Right cardiac atrium (tissue), 5 donors: ENCODE measurements around the gene PLEKHM2. TPM values are rescaled to one million over a fixed set of nuclear protein-coding genes. Genes with fewer than 3 reads are reported as not detected.

ENCODE experiments used
- ATAC-seq, 2 donors: fragments of 200-7000 bp; cut with Tn5 transposase; one replicate each; pipeline versions ENCODE4 v1.8.0 to v1.9.1; 2020; ENCODE audit warnings: moderate library complexity in 2 of 2, mild to moderate bottlenecking in 1 of 2
- DNase-seq, 3 donors: peaks; one replicate each; pipeline ENCODE4 v3.0.0-alpha.2; 2020
- H3K27ac ChIP-seq: one replicate; pipeline ENCODE4 v1.5.1; 2013; ENCODE audit warnings: mild to moderate bottlenecking, low read length, control low read depth, moderate library complexity
- H3K27me3 ChIP-seq: one replicate; pipeline ENCODE4 v1.6.1; 2013; ENCODE audit not compliant: control insufficient read depth, insufficient read depth
- H3K4me1 ChIP-seq: one replicate; pipeline ENCODE4 v1.6.1; 2013; ENCODE audit warnings: low read length; ENCODE audit not compliant: control insufficient read depth, insufficient read depth
- H3K4me3 ChIP-seq: one replicate; pipeline ENCODE4 v1.5.1; 2013; ENCODE audit warnings: low read length, control low read depth
- H3K9me3 ChIP-seq: one replicate; pipeline ENCODE4 v1.6.1; 2013; ENCODE audit warnings: low read length; ENCODE audit not compliant: control insufficient read depth
- WGBS: extraction: QIAGEN DNeasy Blood & Tissue Kit; methylation state at CpG from one replicate; pipeline ENCODE4 v1.1.7; 2013; 5-methylcytosine and 5-hydroxymethylcytosine counted together
- intact Hi-C, 4 donors: fragments of 100-400 bp; cut with DNase I; formaldehyde crosslinking; loops; one replicate each; pipeline versions ENCODE4 v1.11.0 to v1.14.0; 2022 to 2023
- polyA plus RNA-seq: library from polyadenylated mRNA; stranded (reverse); fragments of 200-250 nt; gene quantifications from one replicate; pipeline ENCODE4 v1.2.3, GENCODE V29; 2013
- total RNA-seq, 4 donors: library from RNA; stranded (reverse); fragmentation: NEBNext Ultra II Directional; extraction: Animal tissue kit (Norgen Biotek cat#: 25700); gene quantifications; one replicate each; pipeline ENCODE4 v1.2.1, GENCODE V29; 2021
- donor health status: healthy with polysubstance abuse.
- donor health status: DM: no; HTN: yes; CAD: no.
- donor health status: DM: no; HTN: no; CAD: no.
- donor health status: DM: no; HTN: yes; CAD: no; lungs with severe emphysema.
- donor health status: DM: yes; HTN: yes; CAD: no.

Gene PLEKHM2
- total and polyA plus RNA-seq, 5 donors, result 71.8 to 85.1 (median 73.4) TPM

DNA sequence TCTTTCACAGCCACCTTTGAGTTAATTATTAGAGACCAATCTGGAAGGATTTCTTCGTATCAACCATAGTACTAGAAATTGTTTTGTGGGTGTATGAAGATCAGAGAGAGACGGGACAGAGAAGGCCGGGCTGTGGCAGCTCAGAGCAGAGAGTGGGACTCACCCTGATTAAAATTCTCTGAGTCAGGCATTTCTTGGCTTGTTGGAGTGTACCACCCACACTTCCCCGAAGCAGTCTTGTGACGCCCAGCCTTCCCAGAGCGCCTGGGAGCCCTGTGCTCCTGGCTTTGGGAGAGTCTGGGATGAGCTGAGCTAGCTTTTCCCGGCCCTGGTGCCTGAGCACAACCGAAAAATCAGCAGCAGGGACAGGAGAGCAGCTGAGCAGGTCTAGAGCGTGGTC is 19.4 kb downstream of the PLEKHM2 start:
- Histone ChIP-seq H3K4me1 (peaks cover 17% of the 10 kb centered on the region), H3K4me3 (no peak overlapping the region), H3K27ac (peak overlapping the region; percentile 86), H3K9me3 (no peaks in the 10 kb centered on the region), H3K27me3 (no peaks in the 10 kb centered on the region)
- DNase-seq (peak; percentile 89 to 93 (median 89)), ATAC-seq (peak; percentile 95 to 98)
- WGBS, result 11% methylated on average over 9 of the region's 9 CpGs
- intact Hi-C loops, result no loop called here

DNA sequence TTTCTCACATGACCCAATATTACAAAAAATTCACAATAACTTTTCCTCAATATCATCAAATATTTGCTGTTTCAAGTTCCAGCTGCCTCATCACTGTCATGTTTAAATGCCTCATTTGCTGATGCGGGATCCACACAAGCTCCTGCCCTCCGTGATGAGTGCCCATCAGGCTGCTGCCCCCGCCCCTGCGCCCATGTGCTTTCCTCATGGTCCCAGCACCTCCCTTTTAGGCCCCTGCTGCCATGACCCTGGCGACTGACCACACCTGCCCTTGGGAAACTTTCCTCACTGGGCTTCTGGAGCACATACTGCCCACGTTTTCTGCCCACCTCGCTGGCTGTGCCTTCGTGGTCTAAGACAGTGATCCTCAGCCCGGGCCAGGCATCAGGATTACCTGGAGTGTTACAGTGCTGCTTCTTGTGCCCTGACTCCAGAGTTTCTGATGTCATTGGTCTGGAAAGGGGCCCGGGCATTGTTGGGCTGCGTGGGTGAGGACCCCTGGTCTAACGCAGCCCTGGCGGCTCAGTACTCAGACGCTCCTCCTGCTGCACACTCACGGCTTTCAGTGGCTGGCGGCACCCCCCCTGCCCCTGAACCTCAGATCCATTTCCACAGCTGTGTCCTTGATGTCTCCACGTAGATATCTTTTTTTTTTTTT is 20.5 kb downstream of the PLEKHM2 start:
- intact Hi-C loops, result no loop called here
- WGBS, result 83% methylated on average over 17 of the region's 17 CpGs
- ATAC-seq, result no peak

DNA sequence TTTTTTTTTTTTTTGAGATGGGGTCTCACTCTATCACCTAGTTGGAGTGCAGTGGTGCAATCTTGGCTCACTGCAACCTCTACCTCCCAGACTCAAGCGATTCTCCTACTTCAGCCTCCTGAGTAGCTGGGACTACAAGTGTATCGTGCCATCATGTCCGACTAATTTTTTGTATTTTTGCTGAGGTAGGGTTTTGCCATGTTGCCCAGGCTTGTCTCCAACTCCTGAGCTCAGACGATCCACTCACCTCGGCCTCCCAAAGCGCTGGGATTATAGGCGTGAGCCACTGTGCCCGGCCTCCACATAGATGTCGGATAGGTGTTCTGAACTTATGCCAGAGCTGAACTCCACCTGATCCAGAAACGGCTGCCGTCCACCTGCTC is 21.1 kb downstream of the PLEKHM2 start:
- no peak overlapping the region for H3K4me3 ChIP-seq
- intact Hi-C loops, result no loop called here
- no peaks in the 10 kb centered on the region for H3K27me3 ChIP-seq
- no peak overlapping the region for H3K27ac ChIP-seq
- 93% methylated on average over 11 of the region's 11 CpGs for WGBS
- H3K9me3 ChIP-seq, result no peaks in the 10 kb centered on the region
- DNase-seq, result peak in 1 of 3 donors; percentile 35
- peaks cover 16% of the 10 kb centered on the region for H3K4me1 ChIP-seq
- no peak for ATAC-seq

More for the DNA sequence above, 20.5 kb downstream of the PLEKHM2 start:
- Histone ChIP-seq H3K4me1 (peaks cover 17% of the 10 kb centered on the region), H3K27me3 (no peaks in the 10 kb centered on the region), H3K4me3 (no peak overlapping the region), H3K9me3 (no peaks in the 10 kb centered on the region), H3K27ac (peak overlapping the region; percentile 2)
- peak in 1 of 3 donors; percentile 48 for DNase-seq

DNA sequence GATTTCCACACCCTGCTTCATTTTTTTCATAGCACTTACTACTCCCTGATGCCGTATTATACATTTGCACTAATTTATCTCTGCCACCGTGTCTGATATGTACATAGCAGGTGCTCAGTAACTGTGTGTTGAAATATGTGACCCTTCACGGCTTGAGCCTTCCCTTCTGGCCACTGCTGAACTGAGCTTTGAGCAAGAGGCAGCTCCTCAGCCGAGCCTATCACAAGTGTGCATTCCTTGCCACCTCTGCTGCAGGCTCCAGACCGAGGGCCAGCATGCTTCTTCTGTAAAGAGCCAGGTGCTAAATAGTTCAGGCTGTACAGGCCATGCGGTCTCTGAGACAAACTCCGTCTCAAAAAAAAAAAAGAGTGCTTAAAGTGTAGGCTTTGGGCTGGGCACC is 22.6 kb downstream of the PLEKHM2 start:
- intact Hi-C loops, result no loop called here
- no peak overlapping the region for H3K27ac ChIP-seq
- no peaks in the 10 kb centered on the region for H3K27me3 ChIP-seq
- peaks cover 15% of the 10 kb centered on the region for H3K4me1 ChIP-seq
- H3K9me3 ChIP-seq, result no peaks in the 10 kb centered on the region
- no peak overlapping the region for H3K4me3 ChIP-seq
- WGBS, result 64% methylated on average over 7 of the region's 7 CpGs
- DNase-seq (peak in 1 of 3 donors; percentile 34), ATAC-seq (no peak)

DNA sequence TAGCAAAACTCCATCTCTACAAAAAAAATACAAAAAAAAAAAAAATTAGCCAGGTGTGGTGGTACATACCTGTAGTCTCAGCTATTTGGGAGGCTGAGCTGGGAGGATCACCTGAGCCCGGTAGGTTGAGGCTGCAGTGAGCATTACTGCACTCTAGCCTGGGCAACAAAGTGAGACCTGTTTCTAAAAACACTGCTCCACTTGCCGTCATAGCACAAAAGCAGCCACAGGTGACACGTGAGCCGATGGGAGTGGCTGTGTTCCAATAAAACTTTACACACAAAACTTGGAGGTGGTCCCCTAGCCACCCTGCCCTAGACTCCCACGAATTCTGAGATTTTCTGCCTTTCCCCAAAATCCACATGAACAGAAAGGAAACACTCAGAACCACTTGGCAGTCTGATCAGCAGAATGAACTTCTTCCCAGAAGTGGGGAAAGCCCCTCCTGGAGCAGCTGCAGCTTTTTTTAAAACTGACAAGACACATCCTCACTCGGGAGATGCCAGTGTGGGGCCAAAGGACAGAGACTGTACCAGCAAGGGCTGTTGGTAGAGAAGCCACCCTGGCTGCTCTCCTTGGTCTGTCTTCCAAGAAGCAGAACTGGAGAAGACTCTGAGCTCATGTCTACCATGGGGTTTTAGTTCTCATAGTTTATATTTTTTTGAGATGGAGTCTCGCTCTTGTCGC is 23.3 kb downstream of the PLEKHM2 start:
- ATAC-seq, result no peak
- no peaks in the 10 kb centered on the region for H3K27me3 ChIP-seq
- H3K27ac ChIP-seq, result peak overlapping the region; percentile 39
- peak in 1 of 3 donors; percentile 16 for DNase-seq
- H3K4me3 ChIP-seq, result no peak overlapping the region
- WGBS, result 67% methylated on average over 8 of the region's 8 CpGs
- H3K9me3 ChIP-seq, result no peaks in the 10 kb centered on the region
- H3K4me1 ChIP-seq, result peaks cover 15% of the 10 kb centered on the region
- intact Hi-C loops, result no loop called here

DNA sequence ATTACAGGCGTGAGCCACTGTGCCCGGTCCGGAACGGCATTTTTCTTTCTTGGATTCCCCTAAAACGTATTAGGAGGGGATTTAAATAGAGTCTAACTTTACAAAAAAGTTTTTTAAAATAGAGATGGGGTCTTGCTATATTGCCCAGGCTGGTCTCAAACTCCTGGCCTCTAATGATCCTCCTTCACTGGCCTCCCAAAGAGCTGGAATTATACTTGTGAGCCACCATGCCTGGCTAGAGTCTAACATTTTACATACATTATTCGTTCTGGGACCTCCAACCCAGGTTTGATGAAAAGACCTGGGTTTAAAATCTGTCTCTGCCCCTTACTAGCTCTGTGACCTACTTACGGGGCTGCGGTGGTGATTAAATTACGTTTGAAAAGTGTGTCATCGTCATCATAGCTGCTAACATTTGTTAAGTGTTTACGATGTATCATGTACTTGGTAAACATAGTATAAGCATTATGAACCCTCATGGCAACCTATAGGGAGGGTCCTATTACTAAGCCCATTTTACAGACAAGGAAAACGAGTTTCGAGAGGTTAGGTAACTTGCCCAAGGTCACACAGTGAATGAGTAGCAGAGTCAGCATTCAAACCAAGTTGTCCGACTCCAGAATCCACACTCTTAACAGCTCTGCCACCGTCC is 24.5 kb downstream of the PLEKHM2 start:
- DNase-seq, result no peak

DNA sequence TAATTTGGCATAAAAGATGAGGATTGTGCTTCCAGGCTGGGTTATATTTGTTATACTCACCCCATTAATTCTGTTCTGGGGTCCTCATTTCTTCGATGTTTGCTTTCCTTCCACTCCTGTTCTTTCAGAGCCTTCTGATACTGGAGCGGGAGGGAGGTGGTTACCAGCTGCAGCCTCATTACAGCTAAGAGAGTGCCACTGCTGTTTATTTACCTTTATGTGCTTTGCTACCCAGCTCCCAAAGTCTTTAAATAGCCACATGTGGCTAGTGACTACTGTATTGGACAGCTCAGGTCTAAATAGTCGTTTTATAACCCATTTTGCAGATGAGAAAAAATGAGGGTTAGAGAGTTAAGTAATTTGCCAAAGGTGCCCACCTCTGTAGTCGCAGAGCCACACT is 25.1 kb downstream of the PLEKHM2 start:
- no peaks in the 10 kb centered on the region for H3K9me3 ChIP-seq
- no peaks in the 10 kb centered on the region for H3K27me3 ChIP-seq
- no peak overlapping the region for H3K4me3 ChIP-seq
- no peak for DNase-seq
- ATAC-seq, result no peak
- intact Hi-C loops, result no loop called here
- H3K27ac ChIP-seq, result no peak overlapping the region
- WGBS, result 94% methylated on average over 4 of the region's 4 CpGs
- H3K4me1 ChIP-seq, result peaks cover 8% of the 10 kb centered on the region

More for the DNA sequence above, 24.5 kb downstream of the PLEKHM2 start:
- H3K9me3 ChIP-seq, result no peaks in the 10 kb centered on the region
- no peaks in the 10 kb centered on the region for H3K27me3 ChIP-seq
- H3K27ac ChIP-seq, result no peak overlapping the region
- ATAC-seq, result no peak
- peaks cover 10% of the 10 kb centered on the region for H3K4me1 ChIP-seq
- H3K4me3 ChIP-seq, result no peak overlapping the region
- intact Hi-C loops, result no loop called here
- 94% methylated on average over 15 of the region's 15 CpGs for WGBS

DNA sequence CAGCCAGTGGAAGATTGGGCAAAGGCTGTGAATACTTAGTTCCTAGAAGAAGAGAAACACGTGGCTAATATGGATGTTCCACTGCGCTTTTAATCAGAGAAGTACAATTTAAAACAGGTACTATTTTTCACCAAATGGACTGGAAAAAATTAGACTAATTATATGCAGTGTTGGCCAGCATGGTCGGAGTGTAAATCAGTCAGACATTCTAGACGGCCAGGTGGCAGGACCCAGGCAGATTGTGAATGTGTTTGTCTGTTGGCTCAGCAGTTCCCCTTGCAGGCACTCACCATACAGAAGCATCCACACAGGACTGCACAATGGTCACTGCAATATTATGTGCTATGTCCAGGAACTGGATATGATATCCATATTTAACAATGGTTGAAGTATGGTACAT is 28.0 kb downstream of the PLEKHM2 start:
- 64% methylated on average over 4 of the region's 4 CpGs for WGBS
- intact Hi-C loops, result no loop called here
- Histone ChIP-seq H3K27me3 (no peaks in the 10 kb centered on the region), H3K4me3 (no peak overlapping the region), H3K4me1 (peaks cover 15% of the 10 kb centered on the region), H3K9me3 (no peaks in the 10 kb centered on the region), H3K27ac (peak overlapping the region; percentile 32)
- peak in 1 of 3 donors; percentile 2 for DNase-seq
- no peak for ATAC-seq

DNA sequence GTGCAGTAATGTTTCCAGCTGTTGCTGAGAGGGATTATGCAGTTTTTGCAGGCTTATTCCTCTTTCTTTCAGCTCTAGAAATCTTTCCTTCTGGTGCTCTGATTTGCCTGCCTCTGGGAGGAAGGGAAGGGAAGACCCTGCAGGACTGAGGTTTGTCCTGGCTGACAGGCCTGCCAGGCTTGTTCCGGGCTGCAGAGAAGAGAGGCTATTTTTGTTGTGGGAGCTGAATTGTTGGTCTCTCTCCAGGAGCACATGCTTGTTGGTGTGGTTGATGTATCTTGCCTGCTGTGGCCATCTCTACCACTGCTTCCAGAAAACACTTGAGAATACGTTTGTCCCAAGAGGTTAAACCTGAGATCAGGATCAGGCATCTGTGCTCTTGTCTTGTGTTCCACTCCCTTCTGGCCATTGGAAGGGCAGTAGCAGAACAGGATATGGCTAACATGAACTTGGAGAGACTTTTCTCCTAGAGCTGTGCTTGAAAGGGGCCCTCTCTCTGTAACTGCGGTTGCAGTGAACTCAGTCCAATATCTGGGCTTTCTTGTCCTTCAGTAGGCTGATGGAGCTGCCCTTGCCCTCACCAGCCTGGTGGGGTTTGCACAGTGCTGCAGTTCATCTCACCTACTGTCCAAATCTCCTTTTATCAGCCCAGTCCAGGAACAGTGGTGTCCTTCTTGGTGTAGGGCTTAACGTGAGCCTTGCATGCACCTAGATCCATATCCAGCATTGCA is 30.5 kb downstream of the PLEKHM2 start:
- Histone ChIP-seq H3K4me3 (no peak overlapping the region), H3K27ac (peak overlapping the region; percentile 78), H3K9me3 (no peaks in the 10 kb centered on the region), H3K27me3 (no peaks in the 10 kb centered on the region), H3K4me1 (peaks cover 14% of the 10 kb centered on the region)
- ATAC-seq, result peak; percentile 69 to 70
- WGBS, result 34% methylated on average over 4 of the region's 4 CpGs
- intact Hi-C loops, result no loop called here
- DNase-seq, result peak in 1 of 3 donors; percentile 73

DNA sequence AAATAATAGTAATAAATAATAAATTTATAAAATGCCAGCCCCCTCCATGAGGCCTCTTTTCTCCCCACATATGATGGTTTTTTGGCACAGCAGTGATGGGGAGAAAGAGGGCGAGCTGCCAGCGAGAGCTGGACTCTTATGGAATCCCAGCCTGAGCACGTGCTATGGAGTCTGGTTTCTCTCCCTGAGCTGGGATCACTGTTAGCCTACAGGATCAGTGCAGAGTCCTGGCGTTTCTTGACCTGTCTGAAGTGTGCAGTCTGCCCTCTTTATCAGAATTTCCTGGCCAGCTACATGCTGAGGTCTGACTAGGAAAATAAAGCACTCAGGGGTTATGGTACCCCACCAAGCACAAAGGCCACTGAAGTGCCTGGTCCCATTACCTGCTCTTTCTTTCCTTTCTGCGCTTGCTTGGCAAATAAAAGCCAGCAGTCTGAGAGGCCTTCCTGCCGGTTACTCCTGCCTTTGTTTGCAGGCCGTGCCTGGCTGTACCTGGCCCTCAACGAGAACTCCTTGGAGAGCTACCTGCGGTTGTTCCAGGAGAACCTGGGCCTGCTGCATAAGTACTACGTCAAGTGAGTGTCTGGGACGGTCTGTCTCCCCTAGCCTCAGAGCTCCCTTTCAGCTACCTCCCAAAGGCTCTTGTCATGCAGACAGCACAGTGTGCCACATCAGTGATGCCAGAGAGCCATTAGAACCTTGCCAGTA is 33.5 kb downstream of the PLEKHM2 start:
- DNase-seq, result peak in 1 of 3 donors; percentile 30
- peaks cover 14% of the 10 kb centered on the region for H3K4me1 ChIP-seq
- peak in 1 of 2 donors; percentile 5 for ATAC-seq
- H3K27ac ChIP-seq, result peak overlapping the region; percentile 69
- no peaks in the 10 kb centered on the region for H3K9me3 ChIP-seq
- H3K4me3 ChIP-seq, result no peak overlapping the region
- no peaks in the 10 kb centered on the region for H3K27me3 ChIP-seq
- intact Hi-C loops, result no loop called here
- 76% methylated on average over 11 of the region's 11 CpGs for WGBS
